GM19043 (cell line): ENCODE data around the gene COLQ.
"Not testable (repeated sequence)": the region's sequence is repeated elsewhere in the genome, so short reads cannot be mapped to it uniquely, and the experiment has no call there.

ENCODE experiments used
- ATAC-seq: cut with Tn5 transposase; IDR thresholded peaks from one replicate; pipeline ENCODE4 v1.9.1; 2021; ENCODE audit warnings: low read depth; ENCODE audit not compliant: unreplicated experiment

The COLQ gene

DNA sequence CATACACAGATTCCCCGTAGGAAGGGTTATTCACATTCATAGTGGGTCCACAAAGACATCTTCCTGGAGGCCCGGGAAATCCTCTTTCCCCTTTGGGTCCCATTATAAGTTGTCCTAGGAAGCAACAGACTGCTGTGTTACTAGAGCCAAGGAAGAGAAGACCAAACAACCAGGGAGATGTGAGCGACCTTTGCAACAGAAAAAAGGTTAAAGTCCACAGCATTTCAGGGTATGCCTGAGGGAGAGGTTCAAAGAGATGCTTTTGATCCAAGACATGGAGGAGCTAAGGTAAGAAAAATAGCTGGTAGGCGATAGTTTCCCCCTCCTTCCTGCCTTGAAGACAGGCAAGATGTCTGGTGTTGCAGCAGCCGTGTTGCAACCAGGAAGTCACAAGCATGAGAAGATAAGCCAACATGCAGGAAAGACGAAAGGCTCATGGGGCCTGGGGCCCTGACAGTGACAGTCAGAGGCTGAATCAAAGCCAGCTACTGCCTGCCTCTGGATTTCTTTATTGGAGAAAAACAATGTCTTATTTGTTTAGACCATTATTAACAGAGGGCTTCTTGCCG lies 63.2 kb downstream of the COLQ start:
- no peak for ATAC-seq

- not testable (repeated sequence) for ATAC-seq
These were observed 64.6 kb downstream of the COLQ start for GRCh38 chr3:15456915-15457314.

GRCh38 chr3:15456321-15456720 lies 65.2 kb downstream of the COLQ start:
- no peak for ATAC-seq

DNA sequence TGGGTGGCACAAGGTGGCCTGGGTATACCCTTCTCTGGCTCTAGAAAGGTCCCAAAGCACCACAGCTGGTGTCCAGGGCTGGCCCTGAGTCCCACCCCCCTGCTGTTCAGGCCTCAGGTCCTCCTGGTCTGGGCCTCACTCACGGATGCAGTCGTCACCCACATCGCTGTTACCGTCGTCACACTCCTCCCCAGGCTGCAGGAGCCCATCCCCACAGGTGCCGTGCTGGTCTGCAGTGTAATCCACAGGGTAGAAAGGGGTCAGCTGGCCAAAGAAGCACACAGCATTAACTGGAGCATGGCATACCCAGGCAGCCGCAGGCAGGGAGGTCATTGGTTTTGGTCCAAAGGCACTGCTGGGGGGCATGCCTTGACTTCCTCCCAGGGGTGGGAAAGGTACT lies 65.8 kb downstream of the COLQ start:
- ATAC-seq, result no peak

DNA sequence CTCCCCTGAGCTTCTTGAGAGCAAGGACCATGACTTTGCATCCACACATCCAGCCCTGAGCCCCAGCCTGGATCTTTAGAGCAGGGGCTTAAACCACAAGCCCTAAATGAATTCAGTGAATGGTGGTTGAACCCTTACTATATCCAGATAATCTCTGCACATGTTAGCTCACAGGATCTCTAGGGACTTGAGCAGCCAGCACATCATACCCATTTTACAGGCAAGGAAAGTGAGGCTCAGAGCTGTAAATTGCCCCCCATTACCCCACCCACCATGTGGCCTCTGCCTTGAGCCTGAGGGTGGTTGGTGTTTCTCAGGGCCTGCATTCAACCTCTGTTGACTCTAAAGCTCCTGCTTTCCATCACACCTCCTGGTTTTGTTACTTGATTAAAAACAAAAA lies 66.5 kb downstream of the COLQ start:
- ATAC-seq, result no peak

DNA sequence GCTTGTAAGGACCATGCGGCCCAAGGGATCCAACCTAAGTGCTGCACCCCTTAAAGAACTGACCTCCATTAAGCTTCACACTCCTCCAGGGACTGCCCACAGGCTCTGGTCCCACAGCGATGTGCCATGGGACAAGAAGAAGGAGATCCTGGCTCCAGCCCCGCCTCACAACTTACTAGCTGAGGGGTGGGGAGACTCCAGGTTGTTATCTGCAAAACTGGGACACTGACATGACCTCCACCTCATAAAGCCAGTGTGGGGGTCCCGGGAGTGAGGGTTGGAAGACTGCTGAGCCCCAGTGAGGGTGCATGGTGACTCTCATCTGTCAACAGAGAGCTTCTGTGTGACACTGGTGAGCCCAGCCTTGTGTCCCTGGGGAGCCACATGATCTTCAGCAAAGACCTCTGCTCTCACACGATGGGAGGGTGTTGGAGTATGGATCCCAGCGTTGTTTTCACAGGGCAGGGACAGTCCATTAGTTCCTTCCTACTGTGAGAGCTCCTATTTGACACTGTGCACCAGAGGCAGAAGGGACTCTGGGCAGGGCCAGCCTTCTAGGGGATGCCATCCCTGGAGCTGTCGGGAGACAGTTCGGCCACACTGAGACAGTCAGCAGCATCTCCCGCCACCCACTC lies 67.4 kb downstream of the COLQ start:
- ATAC-seq, result no peak

GRCh38 chr3:15453501-15453900 lies 68.0 kb downstream of the COLQ start:
- no peak for ATAC-seq

GRCh38 chr3:15452961-15453360 lies 68.5 kb downstream of the COLQ start:
- no peak for ATAC-seq

- ATAC-seq, result no peak
These were observed 69.3 kb downstream of the COLQ start for GRCh38 chr3:15452156-15452555.

DNA sequence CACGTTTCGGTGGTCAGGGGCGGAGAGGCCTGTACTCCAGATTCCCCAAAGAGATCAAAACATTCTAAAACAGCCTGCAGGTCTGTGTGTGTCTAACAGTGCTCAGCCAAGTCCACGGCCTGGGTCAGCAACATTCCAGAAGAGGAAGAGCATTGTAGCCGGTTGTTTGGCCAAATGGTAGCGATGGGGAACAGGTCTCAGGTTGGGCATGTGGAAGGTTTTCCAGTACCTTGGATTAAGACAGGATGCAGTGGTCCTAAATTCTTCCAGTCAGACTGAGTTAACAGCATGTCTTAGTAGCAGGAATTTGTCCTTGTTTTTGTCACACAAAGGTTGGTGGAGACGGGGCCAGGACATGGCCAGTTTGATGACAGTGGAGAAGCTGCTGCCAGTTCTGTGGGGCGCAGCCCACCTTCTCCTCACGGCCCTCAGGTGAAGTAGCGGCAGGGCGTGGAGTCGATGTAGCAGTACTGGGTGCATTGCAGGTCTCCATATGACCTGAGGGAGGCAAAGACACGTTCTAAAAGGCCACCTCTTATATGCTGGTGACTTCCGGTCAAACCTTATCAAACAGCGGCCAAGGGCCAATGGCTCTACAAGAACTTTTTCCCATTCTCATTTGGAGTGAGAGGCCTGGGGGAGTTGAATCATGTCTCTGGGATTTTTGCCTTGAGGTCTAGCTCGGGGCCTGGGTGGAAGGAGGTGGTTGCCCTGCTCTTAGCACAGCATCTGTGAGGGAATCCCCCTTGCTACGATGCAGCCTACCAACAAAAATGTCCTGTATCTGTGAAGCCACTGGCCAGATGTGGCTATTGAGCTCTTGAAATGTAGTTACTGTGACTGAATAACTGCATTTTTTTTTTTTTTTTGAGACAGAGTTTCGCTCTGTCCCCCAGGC lies 70.0 kb downstream of the COLQ start:
- no peak for ATAC-seq

DNA sequence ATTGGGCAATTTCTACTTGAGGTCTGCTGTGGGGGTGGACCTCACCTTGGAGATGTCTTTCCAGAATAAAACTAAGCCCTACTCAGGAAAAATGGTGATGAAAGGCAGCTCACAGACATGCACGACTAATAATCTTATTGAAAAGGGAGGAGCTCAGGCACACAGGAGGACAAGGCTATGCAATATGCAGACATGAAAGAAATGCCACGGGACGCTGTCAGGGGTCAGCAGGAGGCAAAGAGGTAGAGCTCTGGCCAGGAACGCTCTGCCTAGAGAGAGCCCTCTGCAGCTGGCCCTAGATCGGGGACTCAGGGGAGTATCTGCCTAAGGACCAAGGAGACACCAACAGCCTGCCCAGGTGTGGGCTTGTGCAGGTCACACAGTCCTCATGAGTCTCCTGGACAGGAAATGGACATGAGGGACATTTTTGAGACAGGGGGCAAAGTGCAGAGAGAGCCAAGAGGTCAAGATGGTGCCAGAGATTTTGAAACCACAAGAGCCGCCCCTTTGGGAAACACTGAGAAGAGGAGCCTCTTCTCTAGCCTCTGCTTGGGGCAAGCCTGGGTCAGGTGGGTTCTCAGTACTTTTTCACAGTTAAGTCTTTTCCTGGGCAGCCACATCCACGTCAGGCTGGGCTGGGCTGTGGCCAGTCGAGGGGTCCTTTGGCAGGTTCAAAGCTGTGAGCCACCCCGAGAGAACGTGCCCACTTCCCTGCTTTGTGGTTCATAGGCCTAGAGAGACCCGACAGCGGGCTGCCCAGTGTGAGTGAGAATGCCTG lies 70.9 kb downstream of the COLQ start:
- ATAC-seq, result no peak

DNA sequence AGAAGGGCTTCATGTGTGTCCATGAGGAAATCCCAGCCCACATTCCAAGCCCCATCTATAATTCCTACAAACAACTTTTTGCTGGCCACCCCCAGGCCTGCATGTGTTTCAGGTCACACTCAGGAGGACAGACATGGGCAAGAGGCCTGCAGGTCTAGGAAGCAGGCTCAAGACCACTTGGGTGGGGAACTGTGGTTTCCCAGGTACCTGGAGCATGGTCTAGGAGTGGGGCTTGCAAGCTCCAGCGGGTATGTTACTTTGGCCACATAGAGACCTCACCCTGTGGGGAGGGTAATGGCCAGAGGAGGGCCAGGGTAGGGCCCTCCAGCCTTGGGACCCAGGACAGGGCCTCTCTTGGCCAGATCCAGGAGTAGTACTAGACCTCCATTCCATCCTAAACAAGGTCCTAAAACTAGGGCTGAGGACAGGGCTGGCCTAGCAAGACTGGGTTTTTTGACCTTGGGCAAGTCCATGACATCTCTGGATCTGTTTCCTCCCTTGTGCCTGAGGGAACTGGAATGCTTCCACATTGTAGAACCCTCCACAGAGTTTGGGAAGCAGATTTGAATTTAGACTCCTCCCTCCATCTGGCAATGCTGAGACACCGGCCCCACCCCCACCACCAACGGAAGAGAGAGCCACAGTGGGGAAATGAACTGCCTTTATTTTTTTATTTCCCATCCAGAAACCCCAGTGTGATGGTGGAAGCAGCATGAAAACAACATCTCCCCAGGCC lies 71.8 kb downstream of the COLQ start:
- no peak for ATAC-seq

GRCh38 chr3:15443826-15444524 lies 77.5 kb downstream of the COLQ start:
- no peak for ATAC-seq

GRCh38 chr3:15440891-15441290 lies 80.6 kb downstream of the COLQ start:
- ATAC-seq, result no peak

GRCh38 chr3:15439476-15439875 lies 82.0 kb downstream of the COLQ start:
- ATAC-seq, result no peak

GRCh38 chr3:15438983-15439382 lies 82.5 kb downstream of the COLQ start:
- no peak for ATAC-seq

DNA sequence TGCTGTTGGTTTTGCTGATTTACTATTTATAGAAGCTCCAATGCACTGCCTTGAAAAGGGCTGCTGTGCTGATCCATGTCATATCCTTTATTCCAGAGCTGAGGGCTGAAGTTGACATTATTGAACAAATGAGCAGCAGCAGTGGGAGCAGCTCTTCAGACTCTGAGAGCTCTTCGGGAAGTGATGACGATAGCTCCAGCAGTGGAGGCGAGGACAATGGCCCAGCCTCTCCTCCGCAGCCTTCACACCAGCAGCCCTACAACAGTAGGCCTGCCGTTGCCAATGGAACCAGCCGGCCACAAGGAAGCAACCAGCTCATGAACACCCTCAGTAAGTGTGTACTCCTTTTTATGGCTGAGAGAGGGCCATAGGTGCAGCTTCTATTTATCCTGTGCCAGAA lies 85.3 kb downstream of the COLQ start:
- no peak for ATAC-seq

DNA sequence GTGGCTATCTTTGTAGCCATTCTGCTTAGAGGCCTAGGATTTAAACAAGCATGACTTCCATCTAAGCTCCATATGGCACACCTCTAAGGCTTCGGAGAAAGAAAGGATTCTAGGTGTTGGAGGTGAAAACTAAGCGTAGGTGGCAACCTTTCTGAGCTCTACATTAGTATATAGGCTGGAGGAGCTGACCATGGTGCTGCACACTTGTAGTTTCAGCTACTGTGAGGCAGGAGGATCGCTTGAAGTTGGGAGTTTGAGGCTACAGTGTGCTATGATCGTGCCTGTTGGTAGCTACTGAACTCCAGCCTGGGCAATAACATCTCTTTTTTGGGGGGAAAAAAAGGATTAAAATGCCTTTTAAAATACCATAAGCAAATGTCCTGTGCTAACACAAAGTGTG lies 86.8 kb downstream of the COLQ start:
- no peak for ATAC-seq

DNA sequence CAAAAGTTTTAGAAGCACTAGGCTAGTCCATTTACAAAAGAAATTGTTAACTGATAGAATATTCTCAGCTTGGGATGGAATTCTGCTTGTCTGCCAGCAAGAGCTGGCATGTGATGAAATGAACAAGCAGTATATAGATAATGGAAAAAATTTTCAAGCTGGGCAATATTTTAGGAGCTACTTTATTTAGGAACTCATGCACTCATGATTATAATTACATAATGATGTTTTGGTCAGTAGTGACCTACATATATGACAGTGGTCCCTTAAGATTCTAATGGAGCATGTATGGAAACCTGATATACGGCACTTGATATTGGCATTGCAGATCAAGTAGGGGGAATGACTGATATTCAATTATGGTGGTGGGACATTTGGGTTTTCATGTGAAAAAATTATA lies 88.0 kb downstream of the COLQ start:
- no peak for ATAC-seq
